ENCODE results near the gene ACACA. TPM values are rescaled to one million over a fixed set of nuclear protein-coding genes. Genes with fewer than 3 reads are reported as not detected.
"Not testable (repeated sequence)": the region's sequence is repeated elsewhere in the genome, so short reads cannot be mapped to it uniquely, and the experiment has no call there.

Gene ACACA
- total RNA-seq, 8 experiments from 2014 or later = 38.5 to 94.5 (median 47.3) TPM

DNA sequence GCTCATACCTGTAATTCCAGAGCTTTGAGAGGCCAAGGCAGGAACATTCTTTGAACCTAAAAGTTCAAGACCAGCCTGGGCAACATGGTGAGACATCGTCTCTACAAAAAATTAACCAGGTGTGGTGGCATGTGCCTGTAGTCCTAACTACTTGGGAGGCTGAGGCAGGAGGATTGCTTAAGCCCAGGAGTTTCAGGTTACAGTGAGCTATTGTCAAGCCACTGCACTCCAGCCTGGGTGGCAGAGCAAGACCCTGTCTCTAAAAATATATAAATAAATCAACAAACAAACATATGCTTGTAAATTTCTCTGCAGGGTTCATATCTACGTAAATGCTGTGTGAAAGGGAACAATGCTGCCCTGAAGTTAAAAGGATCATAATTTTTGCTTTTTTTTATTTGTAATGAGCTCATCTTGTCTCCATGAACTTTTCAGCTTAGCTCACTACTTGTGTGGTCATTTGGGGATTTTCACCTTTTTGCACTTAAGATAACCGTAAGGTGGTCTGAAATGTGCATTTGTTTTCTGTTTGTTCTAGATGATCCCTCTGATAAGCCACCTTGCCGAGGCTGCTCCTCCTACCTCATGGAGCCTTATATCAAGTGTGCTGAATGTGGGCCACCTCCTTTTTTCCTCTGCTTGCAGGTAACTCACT, 16.5 kb upstream of the ACACA start:
- Histone ChIP-seq H3K4me1 (replicated peaks in 1 of 2) (no peaks in the 10 kb centered on the region), H3K4me3 (no peak overlapping the region), H3K27ac (no peak overlapping the region)
- 77 to 100% (median 94%) methylated on average over 1 to 4 of the region's 4 CpGs; no CpG with 5 or more reads in 1 of the 10 experiments for WGBS, 10 experiments
- no peak for ATAC-seq (replicated peaks in 6 of 8)
- in situ Hi-C loops (cut with MboI; ENCODE audit: low pct_unique_long_range_greater_than_20kb in 2 of 9, low sequenced_read_pairs in 9 of 9, unreplicated experiment in 9 of 9) = no loop called here

DNA sequence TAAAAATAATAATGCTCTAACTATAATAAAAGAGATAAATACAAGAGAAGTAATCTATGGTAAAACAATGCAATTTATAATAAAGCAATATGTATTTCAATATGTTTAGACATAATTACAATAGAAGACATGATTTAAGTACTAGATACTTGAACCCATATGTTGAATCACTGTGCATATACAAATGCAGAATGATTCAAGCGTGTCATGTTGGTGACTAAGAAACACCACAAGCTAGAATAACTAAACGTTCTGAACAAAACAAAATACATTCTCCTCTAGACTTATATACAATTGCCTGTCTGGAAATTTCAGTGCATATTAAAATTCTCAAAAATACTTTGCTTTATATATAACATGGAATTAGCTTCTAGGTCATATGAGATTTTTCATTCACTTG, 11.2 kb upstream of the ACACA start:
- no peak overlapping the region for H3K4me3 ChIP-seq
- H3K4me1 ChIP-seq (replicated peaks in 1 of 2) = no peaks in the 10 kb centered on the region
- in situ Hi-C loops (cut with MboI; ENCODE audit: low pct_unique_long_range_greater_than_20kb in 2 of 9, low sequenced_read_pairs in 9 of 9, unreplicated experiment in 9 of 9) = no loop called here
- no peak overlapping the region for H3K27ac ChIP-seq
- 0 to 100% (median 79%) methylated on average over 1 to 2 of the region's 2 CpGs for WGBS, 10 experiments
- peak in 3 of 8 experiments; percentile 20 to 70 (median 70) for ATAC-seq (replicated peaks in 6 of 8)

DNA sequence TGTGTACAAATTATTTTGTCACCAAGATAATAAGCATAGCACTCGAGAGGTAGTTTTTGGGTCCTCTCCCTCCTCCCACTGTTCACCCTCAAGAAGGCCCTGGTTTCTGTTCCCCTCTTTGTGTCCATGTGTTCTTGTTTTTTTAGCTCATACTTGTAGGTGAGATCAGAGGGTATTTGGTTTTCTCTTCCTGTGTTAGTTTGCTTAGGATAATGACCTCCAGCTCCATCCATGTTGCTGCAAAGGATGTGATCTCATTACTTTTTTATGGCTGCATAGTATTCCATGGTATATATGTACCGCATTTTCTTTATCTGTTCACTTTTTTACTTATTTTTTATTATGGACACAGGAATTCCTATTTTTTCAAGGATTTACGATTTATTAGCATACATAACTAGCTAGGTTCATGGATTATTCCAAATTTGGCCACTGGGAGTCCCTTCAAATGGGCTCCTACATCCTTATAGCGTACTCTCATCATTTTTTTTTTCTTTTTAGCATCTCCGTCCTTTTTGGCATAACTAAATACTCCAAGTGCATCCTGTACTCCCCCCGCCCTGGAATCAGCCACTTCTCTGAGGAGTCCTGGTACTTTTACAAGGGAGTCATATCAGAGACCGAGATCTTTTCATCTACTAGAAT, 7.4 kb upstream of the ACACA start:
- in situ Hi-C loops (cut with MboI; ENCODE audit: low pct_unique_long_range_greater_than_20kb in 2 of 9, low sequenced_read_pairs in 9 of 9, unreplicated experiment in 9 of 9) = no loop called here
- Histone ChIP-seq H3K4me1 (replicated peaks in 1 of 2) (no peaks in the 10 kb centered on the region), H3K4me3 (no peak overlapping the region), H3K27ac (no peak overlapping the region)
- WGBS, 10 experiments = 81 to 100% (median 95%) methylated on average over 2 to 7 of the region's 7 CpGs; no CpG with 5 or more reads in 1 of the 10 experiments
- no peak for ATAC-seq (replicated peaks in 6 of 8)

DNA sequence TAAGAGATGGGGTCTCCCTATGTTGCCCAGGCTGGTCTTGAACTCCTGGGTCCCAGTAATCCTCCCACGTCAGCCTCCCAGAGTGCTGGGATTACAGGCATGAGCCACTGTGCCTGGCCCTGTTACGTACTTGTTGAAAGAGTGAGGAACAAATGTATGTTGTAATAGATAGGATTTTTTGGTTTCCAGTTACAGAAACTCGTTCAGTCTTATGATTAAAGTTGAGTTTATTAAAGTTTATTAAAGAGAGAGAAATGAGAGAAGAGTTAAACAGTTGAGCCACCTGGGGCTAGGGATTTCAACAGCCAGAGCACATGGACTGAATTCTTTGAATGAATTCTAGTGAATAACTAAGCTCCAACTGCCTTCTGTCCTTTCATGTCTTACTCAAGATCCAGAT, 3.7 kb upstream of the ACACA start:
- Histone ChIP-seq H3K27ac (no peak overlapping the region), H3K4me3 (no peak overlapping the region), H3K4me1 (replicated peaks in 1 of 2) (peaks cover 2 to 11% of the 10 kb centered on the region in 2 donors)
- in situ Hi-C loops (cut with MboI; ENCODE audit: low pct_unique_long_range_greater_than_20kb in 2 of 9, low sequenced_read_pairs in 9 of 9, unreplicated experiment in 9 of 9) = no loop called here
- WGBS, 10 experiments = 83 to 100% (median 100%) methylated on average over 1 to 3 of the region's 3 CpGs; no CpG with 5 or more reads in 3 of the 10 experiments
- ATAC-seq (replicated peaks in 6 of 8) = no peak

DNA sequence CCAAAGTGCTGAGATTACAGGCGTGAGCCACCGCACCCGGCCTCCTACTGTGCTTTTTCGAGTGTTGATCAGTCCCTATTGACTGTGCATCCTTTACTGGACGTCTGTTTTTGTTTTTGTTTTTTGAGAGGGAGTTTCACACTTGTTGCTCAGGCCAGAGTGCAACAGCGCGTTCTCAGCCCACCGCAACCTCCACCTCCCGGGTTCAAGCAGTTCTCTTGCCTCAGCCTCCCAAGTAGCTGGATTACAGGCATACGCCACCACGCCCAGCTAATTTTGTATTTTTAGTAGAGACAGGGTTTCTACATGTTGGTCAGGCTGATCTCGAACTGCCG, 1.5 kb upstream of the ACACA start:
- H3K4me3 ChIP-seq; ATAC-seq (replicated peaks in 6 of 8); in situ Hi-C loops (cut with MboI; ENCODE audit: low pct_unique_long_range_greater_than_20kb in 2 of 9, low sequenced_read_pairs in 9 of 9, unreplicated experiment in 9 of 9); H3K27ac ChIP-seq: not testable (repeated sequence)
- WGBS, 10 experiments = 89 to 100% (median 98%) methylated on average over 1 to 13 of the region's 13 CpGs; no CpG with 5 or more reads in 2 of the 10 experiments
- peaks cover 7 to 12% of the 10 kb centered on the region in 2 donors for H3K4me1 ChIP-seq (replicated peaks in 1 of 2)

DNA sequence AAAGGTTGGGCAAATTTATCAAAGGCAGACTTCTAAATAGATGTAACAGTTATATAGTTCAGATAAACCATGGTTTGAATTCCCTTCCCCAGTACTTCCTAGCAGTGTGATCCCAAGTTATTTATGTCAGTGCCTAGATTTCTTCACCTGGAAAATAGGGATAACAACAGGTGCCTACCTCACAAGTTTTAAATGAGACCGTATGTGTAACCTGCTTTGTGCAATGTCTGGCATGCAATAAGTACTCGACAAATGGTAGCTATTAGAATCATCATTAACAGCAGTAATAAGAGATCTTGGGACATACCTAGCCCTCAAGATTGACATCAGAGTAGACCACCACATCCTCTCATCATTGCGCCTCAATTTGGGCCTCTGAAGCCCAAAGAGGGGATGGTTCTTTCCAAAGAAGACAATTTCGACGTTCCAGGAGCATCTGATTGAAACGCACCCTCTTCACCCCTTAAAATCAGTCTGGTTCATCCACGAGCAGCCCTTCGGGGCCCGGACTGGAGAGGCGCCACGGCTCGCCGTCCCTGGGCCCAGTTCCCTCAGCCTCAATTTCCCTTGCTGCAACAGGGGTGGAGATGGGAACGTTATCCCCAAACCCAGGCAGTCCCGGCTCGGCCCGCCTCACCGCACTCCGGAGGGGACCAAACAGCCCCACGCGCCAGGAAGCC, 541 bp downstream of the ACACA start:
- in situ Hi-C loops (cut with MboI; ENCODE audit: low pct_unique_long_range_greater_than_20kb in 2 of 9, low sequenced_read_pairs in 9 of 9, unreplicated experiment in 9 of 9) = no loop called here
- WGBS, 10 experiments = 0 to 13% (median 0%) methylated on average over 1 to 11 of the region's 21 CpGs; no CpG with 5 or more reads in 1 of the 10 experiments
- peak overlapping the region; percentile 51 to 79 (median 60) for H3K4me3 ChIP-seq
- peaks cover 7 to 12% of the 10 kb centered on the region in 2 donors for H3K4me1 ChIP-seq (replicated peaks in 1 of 2)
- no peak for ATAC-seq (replicated peaks in 6 of 8)
- H3K27ac ChIP-seq = peak overlapping the region; percentile 71 to 86

DNA sequence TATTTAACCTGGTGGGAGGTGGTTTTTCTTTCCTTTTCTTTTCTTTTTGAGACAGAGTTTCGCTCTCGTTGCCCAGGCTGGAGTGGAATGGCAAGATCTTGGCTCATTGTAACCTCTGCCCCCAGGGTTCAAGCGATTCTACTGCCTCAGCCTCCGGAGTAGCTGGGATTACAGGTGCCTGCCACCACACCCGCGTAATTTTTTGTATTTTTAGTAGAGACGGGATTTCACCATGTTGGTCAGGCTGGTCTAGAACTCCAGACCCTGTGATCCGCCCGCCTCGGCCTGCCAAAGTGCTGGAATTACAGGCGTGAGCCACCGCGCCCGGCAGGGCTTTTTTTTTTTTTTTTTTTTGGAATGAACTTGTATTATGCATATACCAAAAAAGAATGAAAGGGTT, 1.1 kb downstream of the ACACA start:
- peaks cover 7 to 12% of the 10 kb centered on the region in 2 donors for H3K4me1 ChIP-seq (replicated peaks in 1 of 2)
- ATAC-seq (replicated peaks in 6 of 8); H3K27ac ChIP-seq; in situ Hi-C loops (cut with MboI; ENCODE audit: low pct_unique_long_range_greater_than_20kb in 2 of 9, low sequenced_read_pairs in 9 of 9, unreplicated experiment in 9 of 9): not testable (repeated sequence)
- 9 to 83% (median 19%) methylated on average over 1 to 9 of the region's 14 CpGs; no CpG with 5 or more reads in 1 of the 10 experiments for WGBS, 10 experiments
- peak overlapping the region; percentile 51 to 79 (median 60) for H3K4me3 ChIP-seq

DNA sequence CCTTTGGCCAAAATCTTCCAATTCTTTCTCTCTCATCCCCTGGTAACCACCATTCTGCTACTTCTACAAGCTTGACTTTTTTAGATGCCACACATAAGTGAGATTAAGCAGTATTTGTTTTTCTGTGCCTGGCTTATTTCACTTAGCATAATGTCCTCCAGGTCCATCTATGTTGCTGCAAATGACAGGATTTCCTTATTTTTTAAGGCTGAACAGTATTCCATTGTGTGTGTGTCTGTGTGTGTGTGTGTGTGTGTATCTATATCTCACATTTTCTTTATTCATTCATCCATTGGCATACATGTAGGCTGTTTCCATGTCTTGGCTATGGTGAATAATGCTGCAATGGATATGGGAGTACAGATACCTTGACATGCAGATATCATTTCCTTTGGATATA, 6.1 kb downstream of the ACACA start:
- H3K27ac ChIP-seq = no peak overlapping the region
- ATAC-seq (replicated peaks in 6 of 8) = no peak
- in situ Hi-C loops (cut with MboI; ENCODE audit: low pct_unique_long_range_greater_than_20kb in 2 of 9, low sequenced_read_pairs in 9 of 9, unreplicated experiment in 9 of 9) = no loop called here
- no peak overlapping the region for H3K4me3 ChIP-seq
- H3K4me1 ChIP-seq (replicated peaks in 1 of 2) = peaks cover 3 to 7% of the 10 kb centered on the region in 2 donors

DNA sequence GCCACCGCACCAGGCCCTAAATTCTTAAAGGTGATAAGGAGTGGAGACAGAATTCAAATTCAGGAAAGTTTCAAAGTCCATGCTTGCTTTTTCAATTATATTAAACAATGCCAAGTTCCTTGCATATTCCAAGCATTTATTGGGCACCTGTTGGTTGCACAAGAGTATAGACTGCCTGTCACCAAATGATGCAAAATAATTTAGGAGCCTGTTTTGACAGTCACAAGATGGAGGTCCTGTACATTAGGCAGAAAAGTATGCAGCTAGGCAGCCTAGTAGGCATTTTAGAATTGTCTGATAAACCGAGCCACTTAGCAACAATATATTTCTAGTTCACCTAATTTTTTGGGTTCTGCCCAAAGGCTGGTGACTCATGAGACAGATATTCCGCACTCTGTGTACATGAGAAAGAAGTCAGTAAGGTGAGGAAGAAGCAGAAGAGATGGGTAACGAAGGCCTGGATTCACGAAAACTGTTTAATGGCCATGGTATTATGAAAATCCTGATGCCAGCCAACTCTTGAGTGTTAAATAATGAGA, 7.3 kb downstream of the ACACA start:
- Histone ChIP-seq H3K4me3 (no peak overlapping the region), H3K27ac (no peak overlapping the region), H3K4me1 (replicated peaks in 1 of 2) (no peaks in the 10 kb centered on the region)
- 81 to 100% (median 98%) methylated on average over 1 to 5 of the region's 5 CpGs; no CpG with 5 or more reads in 1 of the 10 experiments for WGBS, 10 experiments
- ATAC-seq (replicated peaks in 6 of 8) = no peak
- in situ Hi-C loops (cut with MboI; ENCODE audit: low pct_unique_long_range_greater_than_20kb in 2 of 9, low sequenced_read_pairs in 9 of 9, unreplicated experiment in 9 of 9) = no loop called here

DNA sequence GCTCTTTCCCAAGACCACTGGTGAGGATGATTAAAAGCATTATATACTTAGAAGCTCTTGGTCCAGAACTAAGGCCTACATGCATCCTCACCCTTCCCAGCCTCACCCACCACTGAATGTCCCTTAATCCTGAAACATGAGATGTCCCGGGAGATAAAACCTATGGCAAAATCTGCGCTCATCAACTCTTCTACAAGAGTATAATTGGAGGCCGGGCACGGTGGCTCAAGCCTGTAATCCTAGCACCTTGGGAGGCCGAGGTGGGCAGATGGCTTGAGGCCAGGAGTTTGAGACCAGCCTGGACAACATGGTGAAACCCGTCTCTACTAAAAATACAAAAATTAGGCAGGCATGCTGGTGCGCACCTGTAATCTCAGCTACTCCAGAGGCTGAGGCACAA, 13.3 kb downstream of the ACACA start:
- in situ Hi-C loops (cut with MboI; ENCODE audit: low pct_unique_long_range_greater_than_20kb in 2 of 9, low sequenced_read_pairs in 9 of 9, unreplicated experiment in 9 of 9) = no loop called here
- WGBS, 10 experiments = 69 to 98% (median 93%) methylated on average over 3 to 7 of the region's 7 CpGs; no CpG with 5 or more reads in 3 of the 10 experiments
- Histone ChIP-seq H3K27ac (no peak overlapping the region), H3K4me3 (no peak overlapping the region), H3K4me1 (replicated peaks in 1 of 2) (no peaks in the 10 kb centered on the region)
- no peak for ATAC-seq (replicated peaks in 6 of 8)

DNA sequence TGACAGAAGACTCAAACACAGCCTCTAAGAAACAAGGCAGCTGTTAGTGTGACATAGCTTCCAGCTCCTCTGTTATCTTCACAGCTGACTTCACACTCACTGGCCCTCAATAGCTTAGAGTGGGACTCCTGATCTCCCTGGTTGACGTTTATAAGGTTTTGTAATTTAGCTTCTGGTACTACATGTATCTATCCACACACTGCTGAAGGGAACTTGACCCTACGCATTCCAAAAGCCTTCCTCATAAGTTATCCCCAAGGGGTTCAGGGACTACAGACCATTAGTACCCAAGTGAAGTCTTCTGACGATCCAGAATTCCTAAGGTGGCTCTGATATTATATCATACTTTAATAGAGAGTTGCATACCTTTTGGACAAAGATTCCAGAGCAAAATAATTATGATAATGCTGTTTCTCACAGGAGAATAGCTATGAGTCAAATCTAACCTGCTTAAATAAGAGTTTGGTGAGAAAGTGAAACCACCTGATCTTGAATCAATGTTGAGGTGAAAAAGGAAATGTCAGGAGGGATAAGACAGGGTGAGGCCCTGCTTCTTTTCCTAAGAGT, 14.5 kb downstream of the ACACA start:
- Histone ChIP-seq H3K27ac (no peak overlapping the region), H3K4me1 (replicated peaks in 1 of 2) (no peaks in the 10 kb centered on the region), H3K4me3 (no peak overlapping the region)
- WGBS, 10 experiments = 0 to 100% (median 88%) methylated on average over 1 to 2 of the region's 3 CpGs; no CpG with 5 or more reads in 2 of the 10 experiments
- in situ Hi-C loops (cut with MboI; ENCODE audit: low pct_unique_long_range_greater_than_20kb in 2 of 9, low sequenced_read_pairs in 9 of 9, unreplicated experiment in 9 of 9) = no loop called here
- ATAC-seq (replicated peaks in 6 of 8) = peak in 1 of 8 experiments; percentile 30

DNA sequence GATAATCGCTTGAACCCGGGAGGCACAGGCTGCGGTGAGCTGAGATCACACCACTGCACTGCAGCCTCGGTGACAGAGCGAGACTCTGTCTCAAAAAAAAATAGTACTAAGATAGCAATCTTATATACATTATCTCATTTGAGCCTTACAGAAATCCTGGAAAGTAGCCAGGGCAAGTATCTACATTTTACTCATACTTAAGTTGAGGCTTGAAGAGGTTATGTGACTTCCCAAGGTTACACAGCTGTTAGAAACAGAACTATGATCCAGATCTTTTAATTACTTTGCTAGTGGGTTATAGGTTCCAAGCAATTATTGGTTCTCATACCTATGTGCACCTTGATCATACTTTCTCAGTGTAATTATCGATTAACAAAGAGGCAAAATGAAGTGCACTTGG, 15.5 kb downstream of the ACACA start:
- Histone ChIP-seq H3K4me1 (replicated peaks in 1 of 2) (no peaks in the 10 kb centered on the region), H3K4me3 (no peak overlapping the region), H3K27ac (no peak overlapping the region)
- in situ Hi-C loops (cut with MboI; ENCODE audit: low pct_unique_long_range_greater_than_20kb in 2 of 9, low sequenced_read_pairs in 9 of 9, unreplicated experiment in 9 of 9) = no loop called here
- no peak for ATAC-seq (replicated peaks in 6 of 8)
- 63 to 100% (median 95%) methylated on average over 1 to 5 of the region's 6 CpGs; no CpG with 5 or more reads in 2 of the 10 experiments for WGBS, 10 experiments

DNA sequence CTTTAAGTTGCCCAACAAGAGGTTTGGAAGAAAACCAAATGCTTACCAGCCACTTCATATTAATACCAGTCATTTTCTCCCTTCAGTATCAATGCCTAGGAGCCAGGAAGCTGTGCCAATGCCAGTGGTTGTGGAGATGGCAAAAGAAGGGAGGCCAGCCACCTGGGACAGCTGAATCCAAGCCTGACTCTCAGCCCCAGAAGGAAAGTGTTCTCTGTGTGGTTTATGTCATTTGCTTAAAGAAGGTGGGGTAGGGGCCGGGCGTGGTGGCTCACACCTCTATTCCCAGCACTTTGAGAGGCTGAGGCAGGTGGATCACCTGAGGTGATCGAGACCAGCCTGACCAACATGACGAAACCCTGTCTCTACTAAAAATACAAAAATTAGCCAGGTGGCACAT, 17.5 kb downstream of the ACACA start:
- Histone ChIP-seq H3K27ac (no peak overlapping the region), H3K4me1 (replicated peaks in 1 of 2) (no peaks in the 10 kb centered on the region), H3K4me3 (no peak overlapping the region)
- ATAC-seq (replicated peaks in 6 of 8) = no peak
- in situ Hi-C loops (cut with MboI; ENCODE audit: low pct_unique_long_range_greater_than_20kb in 2 of 9, low sequenced_read_pairs in 9 of 9, unreplicated experiment in 9 of 9) = no loop called here
- WGBS, 10 experiments = 84 to 100% (median 100%) methylated on average over 2 to 4 of the region's 4 CpGs; no CpG with 5 or more reads in 4 of the 10 experiments

All from motor neuron (in vitro differentiated cells).